HG03196 (cell line): ENCODE results near the gene MASP1.
"Not testable (repeated sequence)": the region's sequence is repeated elsewhere in the genome, so short reads cannot be mapped to it uniquely, and the experiment has no call there.

Source experiments
- ATAC-seq: cut with Tn5 transposase; IDR thresholded peaks from one replicate; pipeline ENCODE4 v1.9.1; 2021; ENCODE audit not compliant: unreplicated experiment

MASP1 gene

GRCh38 chr3:187267306-187267705 lies 24.2 kb downstream of the MASP1 start:
- ATAC-seq = no peak

DNA sequence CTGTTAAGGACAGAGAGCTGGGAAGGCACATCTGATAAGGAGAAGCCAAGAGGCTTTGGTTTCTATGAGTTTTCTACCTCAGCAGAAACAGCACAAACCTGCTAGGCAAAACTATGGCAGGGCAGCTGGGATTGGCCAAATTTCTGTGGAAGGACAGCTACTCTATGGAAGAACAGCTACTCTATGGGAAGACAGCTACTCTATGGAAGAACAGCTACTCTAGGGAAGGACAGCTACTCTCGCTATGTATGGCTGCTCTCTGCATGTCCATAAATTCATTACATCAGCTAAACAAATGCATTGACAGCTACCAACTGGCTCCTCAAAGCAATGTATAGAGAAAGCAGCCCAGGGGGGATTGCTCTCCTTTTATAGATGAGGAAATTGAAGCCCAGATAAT lies 24.8 kb downstream of the MASP1 start:
- no peak for ATAC-seq

DNA sequence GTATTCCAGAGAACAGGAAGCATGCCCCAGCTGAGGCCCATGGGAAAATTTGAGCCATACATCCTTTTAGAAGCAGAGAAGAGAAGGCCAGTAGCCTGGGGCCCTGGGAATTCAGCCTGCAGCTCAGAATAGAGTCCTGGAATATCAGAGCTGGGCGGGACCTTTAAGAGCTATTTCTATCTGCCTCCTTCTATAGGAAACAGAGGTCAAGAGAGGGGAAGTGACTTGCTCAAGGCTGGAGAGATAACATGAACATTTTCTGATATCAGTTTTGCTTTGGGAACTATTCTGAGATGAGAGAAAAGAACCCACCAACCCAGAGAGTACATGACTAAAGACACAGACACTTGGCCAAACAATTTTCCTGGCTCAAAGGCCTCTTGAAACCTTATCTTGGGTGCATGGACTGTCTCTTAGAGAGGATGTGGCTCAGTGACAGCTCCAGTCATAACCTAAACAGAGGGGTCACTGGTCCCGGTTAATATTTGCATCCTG lies 26.0 kb downstream of the MASP1 start:
- ATAC-seq = no peak

DNA sequence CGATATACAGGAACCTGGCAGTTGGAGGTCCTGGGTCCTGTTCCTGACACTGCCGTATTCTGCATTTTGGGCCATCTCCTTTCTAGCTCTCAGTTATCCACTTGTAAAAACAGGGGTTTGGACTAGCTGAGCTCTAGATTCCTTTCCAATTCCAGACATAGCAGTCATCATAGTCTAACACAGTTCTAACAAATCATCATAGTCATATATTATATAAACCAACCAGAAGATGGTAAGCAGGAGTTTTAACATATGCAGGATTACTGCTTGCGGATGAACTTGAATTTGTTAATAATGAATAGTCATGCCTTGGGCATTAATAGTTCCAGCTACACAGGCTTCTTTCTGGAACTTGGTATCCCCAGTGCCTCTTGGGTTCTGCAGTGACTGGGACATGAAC lies 26.6 kb downstream of the MASP1 start:
- no peak for ATAC-seq

- no peak for ATAC-seq
These were observed 27.5 kb downstream of the MASP1 start for GRCh38 chr3:187264021-187264420.

DNA sequence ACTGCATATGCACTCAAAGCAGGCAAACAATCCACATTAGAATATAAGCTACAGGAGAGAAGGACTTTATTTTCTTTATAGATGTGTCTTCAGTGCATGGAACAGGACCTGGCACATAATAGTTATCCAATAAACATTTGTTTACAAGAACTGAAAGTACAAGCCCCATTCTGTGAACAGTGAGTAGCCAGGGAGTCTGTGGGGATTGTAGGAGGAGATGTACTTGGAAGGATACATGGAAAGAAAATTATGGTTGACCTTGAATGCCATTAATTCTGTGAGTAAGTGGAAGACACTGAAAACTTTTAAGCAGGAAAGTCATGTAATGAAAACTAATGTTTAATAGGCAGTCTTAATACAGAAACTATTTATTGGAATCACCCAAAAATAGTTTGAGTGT lies 28.3 kb downstream of the MASP1 start:
- ATAC-seq = no peak

DNA sequence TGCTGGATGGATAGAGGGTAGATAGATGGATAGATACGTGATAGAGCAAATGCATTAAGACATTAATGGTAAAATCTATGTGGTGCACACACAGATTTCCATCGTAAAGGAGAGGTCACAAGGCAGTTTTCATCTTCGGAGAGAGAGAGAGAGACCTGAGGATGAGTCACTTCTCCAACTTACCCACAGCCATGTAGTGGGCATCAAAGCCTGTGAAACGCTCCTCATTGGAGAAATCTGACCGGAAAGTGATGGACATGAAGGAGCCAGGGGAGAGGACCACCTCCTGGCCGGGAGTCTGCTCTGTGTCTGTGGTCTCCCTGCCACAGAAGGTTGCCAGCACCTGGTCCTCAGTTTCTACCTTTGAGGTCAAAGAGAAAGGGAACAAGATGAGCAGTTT lies 29.2 kb downstream of the MASP1 start:
- ATAC-seq = no peak

DNA sequence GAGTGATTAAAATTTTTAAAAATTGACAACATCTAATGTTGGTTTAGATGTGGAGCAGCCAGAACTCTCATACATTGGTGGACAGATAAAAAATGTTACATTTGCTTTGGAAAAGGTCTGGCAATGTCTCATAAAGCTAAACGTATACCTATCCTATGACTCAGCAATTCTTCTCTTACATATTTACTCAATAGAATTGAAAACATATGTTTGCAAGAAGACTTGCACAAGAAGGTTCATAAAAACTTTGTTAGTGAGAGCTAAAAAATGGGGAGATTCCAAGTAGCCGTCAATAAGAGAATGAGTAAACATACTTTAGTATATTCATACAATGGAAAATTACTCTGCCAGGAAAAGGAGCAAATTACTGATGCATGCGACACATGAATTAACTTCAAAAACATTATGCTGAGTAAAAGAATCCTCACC lies 30.0 kb downstream of the MASP1 start:
- no peak for ATAC-seq

DNA sequence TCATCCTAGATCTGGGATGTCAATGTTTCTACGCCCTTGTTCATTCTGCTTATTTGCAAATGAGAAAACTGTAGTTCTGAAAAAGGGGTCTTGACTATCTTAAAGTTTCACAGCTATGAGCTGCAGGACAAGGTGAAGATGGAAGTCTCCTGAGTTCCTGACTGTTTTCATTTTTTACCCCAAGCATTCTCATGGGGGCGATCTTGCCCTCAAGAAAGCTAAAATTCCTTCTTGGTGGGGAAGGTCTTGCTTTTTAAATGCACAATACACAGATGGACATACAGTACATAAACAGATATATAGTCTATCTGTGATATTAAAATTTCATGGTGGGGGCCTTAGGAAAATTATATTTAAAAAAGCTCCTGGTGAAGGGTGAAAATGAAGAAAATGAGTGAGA lies 32.4 kb downstream of the MASP1 start:
- ATAC-seq = no peak

DNA sequence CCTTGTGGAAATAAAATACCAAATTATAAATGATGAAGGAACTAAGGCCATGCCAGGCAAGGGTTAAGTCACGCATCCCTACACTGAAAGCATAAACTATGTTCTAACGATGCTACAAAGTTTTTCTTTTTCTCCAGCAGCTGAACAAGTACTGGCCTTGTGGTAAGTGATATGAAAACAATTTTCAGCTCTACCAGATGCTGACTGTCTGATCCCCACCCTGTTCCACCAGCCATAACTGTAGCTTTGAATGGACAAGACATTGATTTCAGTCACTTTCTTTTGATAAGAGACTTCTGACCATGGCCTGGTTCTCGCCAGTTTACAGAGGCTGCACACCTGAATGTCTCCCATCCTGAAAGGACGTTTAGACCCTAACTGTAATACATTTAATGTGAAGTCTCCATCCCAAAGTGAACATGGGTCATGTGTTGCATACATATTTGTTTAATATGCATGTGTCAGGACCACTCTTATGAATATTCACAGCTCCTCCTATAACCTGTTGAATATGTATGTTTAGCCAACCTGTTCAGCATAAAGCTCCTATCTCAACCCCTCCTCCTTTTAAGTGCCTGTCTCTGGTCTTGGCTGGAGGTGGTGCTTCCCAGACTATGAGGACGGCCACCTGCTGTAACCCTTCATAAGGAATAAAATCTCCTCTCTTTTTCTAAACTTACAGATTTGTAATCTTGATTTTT lies 33.4 kb downstream of the MASP1 start:
- no peak for ATAC-seq

DNA sequence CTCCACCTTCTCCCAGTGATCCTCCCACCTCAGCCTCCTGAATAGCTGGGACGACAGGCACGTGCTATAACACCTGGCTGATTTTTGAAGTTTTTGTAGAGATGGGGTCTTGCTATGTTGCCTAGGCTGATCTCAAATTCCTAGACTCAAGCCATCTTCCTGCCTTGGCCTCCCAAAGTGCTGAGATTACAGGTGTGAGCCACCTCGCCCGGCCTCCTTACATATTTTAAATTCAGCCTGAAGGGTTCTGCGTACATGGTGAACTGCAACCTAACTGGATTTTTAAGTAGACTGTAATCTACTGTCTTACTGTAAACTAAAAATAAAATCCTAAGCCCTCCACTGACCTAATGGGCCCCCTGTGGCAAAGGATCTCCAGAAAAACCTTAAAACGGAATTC lies 34.1 kb downstream of the MASP1 start:
- ATAC-seq = no peak

DNA sequence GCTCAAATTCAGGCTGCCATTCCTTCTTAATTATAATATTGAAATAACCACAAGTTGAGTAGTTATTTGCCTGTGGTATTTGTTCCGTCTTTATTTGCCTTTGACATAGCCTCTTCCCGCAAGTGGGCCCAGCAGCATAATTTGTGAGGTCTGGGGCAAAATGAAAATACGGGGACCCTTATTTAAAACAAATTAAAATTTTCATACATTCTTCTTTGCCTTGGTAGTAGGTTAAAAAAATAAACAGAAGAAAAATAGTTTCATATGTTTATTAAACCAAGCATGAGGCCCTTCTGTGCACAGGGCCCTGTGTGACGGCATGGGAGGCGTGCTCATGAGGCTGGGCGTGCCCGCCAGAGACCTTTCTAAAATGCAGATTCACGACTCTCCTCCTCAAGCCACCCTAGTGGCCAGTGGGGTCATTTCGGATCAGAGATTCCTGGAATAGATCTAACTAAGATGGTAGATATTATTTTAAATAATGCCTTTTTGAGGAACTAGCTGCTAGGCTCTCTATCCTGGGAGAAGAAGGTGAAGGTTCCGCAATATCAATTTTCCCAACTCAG lies 35.4 kb downstream of the MASP1 start:
- ATAC-seq = no peak

- ATAC-seq = no peak
These were observed 36.2 kb downstream of the MASP1 start for GRCh38 chr3:187255314-187255713.

GRCh38 chr3:187252311-187252710 lies 39.2 kb downstream of the MASP1 start:
- no peak for ATAC-seq

- ATAC-seq = no peak
These were observed 39.9 kb downstream of the MASP1 start for GRCh38 chr3:187251599-187251998.

DNA sequence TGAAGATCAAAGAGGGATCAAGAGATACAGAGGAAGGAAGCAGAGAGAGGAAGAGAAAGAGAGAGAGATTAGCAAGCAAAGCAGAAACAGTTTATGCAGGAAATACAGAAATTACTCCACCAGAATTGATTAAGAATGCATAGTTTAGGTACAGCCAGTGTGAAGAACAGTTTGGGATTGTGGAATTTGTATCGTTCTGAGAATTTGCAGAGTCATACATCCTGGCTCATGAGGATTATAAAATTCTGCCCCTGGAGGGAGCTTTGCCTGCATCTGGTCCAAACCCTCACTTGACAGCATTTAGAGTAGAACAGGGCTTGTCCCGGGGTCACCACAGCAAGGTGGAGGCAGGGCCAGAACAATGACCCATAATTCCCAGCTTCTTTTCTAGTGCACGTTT lies 44.1 kb downstream of the MASP1 start:
- no peak for ATAC-seq

DNA sequence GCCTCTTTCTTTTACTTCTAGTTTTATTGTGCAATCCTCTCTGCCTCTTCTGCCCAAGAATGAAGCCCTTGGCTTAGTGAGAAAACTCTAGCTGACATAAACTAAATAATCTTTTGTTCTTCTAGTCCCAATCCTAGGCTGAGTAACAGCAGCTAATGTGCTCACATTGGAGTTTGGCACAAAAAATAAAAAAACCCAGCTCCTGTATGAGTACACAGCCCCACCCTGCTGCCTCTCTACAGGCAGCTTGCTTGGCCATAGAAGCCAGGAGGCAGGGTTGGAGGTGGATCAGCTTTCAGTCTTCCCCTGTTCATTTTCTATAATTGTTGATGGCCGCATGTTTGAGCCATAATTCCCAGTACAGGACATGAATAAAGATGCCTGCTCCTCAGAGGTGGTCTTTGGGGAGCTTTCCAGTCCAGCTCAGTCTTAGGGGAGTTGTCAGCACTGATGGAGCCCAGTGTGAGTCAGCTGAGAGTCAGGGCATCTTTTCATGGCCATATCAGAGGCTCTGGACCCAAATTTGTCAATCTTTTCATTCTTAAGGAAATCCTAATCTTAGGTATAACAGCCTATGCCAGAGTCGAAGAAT lies 47.5 kb downstream of the MASP1 start:
- no peak for ATAC-seq

DNA sequence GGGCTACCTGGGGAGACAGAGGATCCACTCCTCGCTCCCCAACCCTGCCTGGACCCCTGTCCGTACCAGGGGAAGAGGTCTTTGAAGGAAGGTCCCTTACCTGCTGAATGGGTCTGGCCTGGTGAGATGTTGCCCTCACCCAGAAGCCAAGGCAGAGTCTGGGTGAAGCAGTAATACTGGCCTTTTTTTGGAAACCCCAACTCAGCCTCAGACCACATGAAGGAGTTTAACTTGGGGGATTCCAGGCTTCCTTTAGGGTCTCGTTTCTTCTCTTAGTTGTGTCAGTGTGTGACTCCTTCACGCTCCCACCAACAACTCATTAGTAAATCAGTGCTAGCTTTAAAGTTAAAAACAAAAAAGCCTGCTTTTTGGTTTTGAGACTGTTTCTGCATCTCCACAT lies 48.6 kb downstream of the MASP1 start:
- ATAC-seq = no peak

- no peak for ATAC-seq
These were observed 49.1 kb downstream of the MASP1 start for GRCh38 chr3:187242435-187242834.

GRCh38 chr3:187238835-187239234 lies 52.7 kb downstream of the MASP1 start:
- not testable (repeated sequence) for ATAC-seq

DNA sequence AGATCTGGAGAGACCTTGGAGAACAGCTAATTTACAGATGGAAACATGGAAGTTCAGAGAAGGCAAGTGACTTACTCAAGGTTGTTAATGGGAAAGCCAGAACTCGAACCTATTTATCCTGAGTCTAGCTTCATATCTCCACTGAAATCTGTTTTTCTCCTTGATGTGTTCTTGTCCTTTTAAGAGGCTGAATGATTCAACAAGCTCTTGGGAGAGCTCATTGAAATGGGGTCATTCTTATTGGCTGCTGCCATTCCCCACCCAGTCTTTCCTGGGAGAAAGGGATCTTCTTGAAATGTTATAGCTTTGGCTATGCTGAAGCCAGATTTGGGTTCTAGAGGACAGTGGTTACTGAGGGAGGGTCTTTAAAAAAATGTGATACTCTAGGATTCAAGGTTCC lies 53.3 kb downstream of the MASP1 start:
- no peak for ATAC-seq

DNA sequence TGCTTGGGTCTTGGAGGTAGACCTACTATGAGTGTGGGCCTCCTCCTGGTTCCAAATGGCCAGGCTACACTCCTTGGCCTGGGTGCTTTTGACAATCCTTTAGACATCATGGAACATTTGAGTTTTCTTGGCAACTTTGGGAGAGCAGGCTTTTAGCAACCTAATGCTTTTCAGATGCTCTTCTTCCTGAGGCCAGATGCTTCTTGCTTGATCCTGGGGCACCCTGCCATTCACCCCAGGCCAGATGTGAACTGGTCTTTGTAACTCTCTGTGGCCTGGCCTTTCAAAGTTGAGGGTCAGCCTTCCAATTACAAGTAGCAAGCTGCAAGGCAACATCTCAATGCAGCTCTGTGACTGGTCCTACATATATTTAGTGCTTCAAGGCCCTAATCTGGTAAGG lies 53.8 kb downstream of the MASP1 start:
- ATAC-seq = no peak

DNA sequence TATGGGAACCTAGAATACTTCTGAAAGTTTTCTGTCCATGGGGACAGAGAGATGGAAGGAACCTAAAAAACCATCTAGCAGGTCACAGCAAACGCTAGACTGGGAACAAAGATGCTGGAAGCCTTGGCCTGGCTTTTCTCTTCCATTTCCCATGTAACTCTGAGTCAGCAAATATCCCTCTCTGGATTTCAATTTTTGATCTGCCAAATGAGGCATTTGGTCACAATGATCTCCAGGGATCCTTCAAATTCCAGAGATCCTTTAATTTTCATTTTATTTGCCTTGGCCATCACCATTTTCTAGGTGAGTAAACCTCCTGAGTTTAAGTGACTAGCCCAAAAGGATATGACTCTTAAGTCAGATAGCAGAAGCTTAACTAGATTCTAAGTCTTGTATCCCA lies 54.6 kb downstream of the MASP1 start:
- no peak for ATAC-seq
